H1 (cell line): Measurements from ENCODE around the gene FMNL2.

ENCODE experiments used
- ASH2L ChIP-seq: fragments of 200-600, 300-600 bp; sonication (generic); IDR thresholded peaks from one replicate; pipeline ENCODE4 v1.7.1; 2017; ENCODE audit warnings: low read length
- ATF2 ChIP-seq: IDR thresholded peaks from 2 replicates; pipeline ENCODE4 v1.6.1; 2012; ENCODE audit warnings: low read length, inconsistent platforms
- BRCA1 ChIP-seq: IDR thresholded peaks from 2 replicates; pipeline ENCODE4 v1.6.1; 2012; ENCODE audit warnings: low read depth, low read length, improper control_type of control experiment
- CEBPB ChIP-seq: IDR thresholded peaks from 2 replicates; pipeline ENCODE4 v1.6.1; 2012; ENCODE audit warnings: low read depth, low read length
- CHD1 ChIP-seq: IDR thresholded peaks from 2 replicates; pipeline ENCODE4 v1.6.1; 2012; ENCODE audit warnings: low read depth, low read length, improper control_type of control experiment
- CHD2 ChIP-seq: IDR thresholded peaks from 2 replicates; pipeline ENCODE4 v1.6.1; 2012; ENCODE audit warnings: low read length, improper control_type of control experiment
- CTBP2 ChIP-seq: IDR thresholded peaks from 2 replicates; pipeline ENCODE4 v1.7.0; 2011; ENCODE audit warnings: borderline replicate concordance, mild to moderate bottlenecking, moderate library complexity, mixed read lengths, low read length; ENCODE audit not compliant: insufficient read depth, insufficient read length
- CTCF ChIP-seq, 3 experiments: IDR thresholded peaks; 1 replicate in 2 of 3; 2 replicates in 1 of 3; pipeline versions ENCODE4 v1.5.1 to v1.6.1; 2011; ENCODE audit warnings: low read length in 3 of 3, mild to moderate bottlenecking in 3 of 3, inconsistent platforms in 2 of 3, low read depth in 1 of 3, moderate library complexity in 1 of 3; ENCODE audit not compliant: insufficient read depth in 1 of 3; ENCODE audit errors: control extremely low read depth in 1 of 3
- FOSL1 ChIP-seq: IDR thresholded peaks from 2 replicates; pipeline ENCODE4 v1.6.1; 2011; ENCODE audit warnings: mild to moderate bottlenecking, low read depth, low read length, moderate library complexity; ENCODE audit not compliant: insufficient read depth
- GABPA ChIP-seq: IDR thresholded peaks from 2 replicates; pipeline ENCODE4 v1.6.1; 2011; ENCODE audit warnings: mild to moderate bottlenecking, low read length, moderate library complexity, borderline replicate concordance; ENCODE audit not compliant: insufficient read depth
- MAFK ChIP-seq: IDR thresholded peaks from 2 replicates; pipeline ENCODE4 v1.6.1; 2012; ENCODE audit warnings: low read depth, mild to moderate bottlenecking, improper control_type of control experiment, low read length
- POLR2A ChIP-seq, 2 experiments: IDR thresholded peaks; 1 replicate in 1 of 2; 2 replicates in 1 of 2; pipeline ENCODE4 v1.6.1; 2011; ENCODE audit warnings: low read depth in 2 of 2, low read length in 2 of 2, mild to moderate bottlenecking in 2 of 2; ENCODE audit errors: control extremely low read depth in 1 of 2
- POLR2AphosphoS5 ChIP-seq: IDR thresholded peaks from 2 replicates; pipeline ENCODE4 v1.6.1; 2011; ENCODE audit warnings: low read depth, low read length
- RAD21 ChIP-seq, 2 experiments: IDR thresholded peaks in 1 of 2; conservative IDR thresholded peaks in 1 of 2; 2 replicates each; pipeline ENCODE4 v1.6.1; 2011; ENCODE audit warnings: low read depth in 2 of 2, low read length in 2 of 2, improper control_type of control experiment in 1 of 2, inconsistent platforms in 1 of 2, mild to moderate bottlenecking in 1 of 2, moderate library complexity in 1 of 2

- no peak for TF ChIP-seq POLR2A (IDR thresholded peaks at IDR 0.05; ENCODE audit: control extremely low read depth in 1 of 2, low read depth in 2 of 2, low read length in 2 of 2)
- TF ChIP-seq RAD21 (IDR thresholded peaks at IDR 0.05 in 1 of 2, conservative IDR thresholded peaks at IDR 0.05 in 1 of 2; ENCODE audit: low read depth in 2 of 2, low read length in 2 of 2): no peak
- no peak for TF ChIP-seq FOSL1
- no peak for TF ChIP-seq ATF2
- TF ChIP-seq CTCF (IDR thresholded peaks at IDR 0.05; ENCODE audit: control extremely low read depth in 1 of 3, insufficient read depth in 1 of 3, low read depth in 1 of 3, low read length in 3 of 3): no peak
- no peak for TF ChIP-seq CHD2
- no peak for TF ChIP-seq POLR2AphosphoS5
- TF ChIP-seq ASH2L: no peak
- TF ChIP-seq CHD1: no peak
- TF ChIP-seq GABPA: no peak
- no peak for TF ChIP-seq CEBPB
- TF ChIP-seq CTBP2: no peak
- TF ChIP-seq BRCA1: no peak
- TF ChIP-seq MAFK: no peak
These were observed 70.5 kb downstream of the FMNL2 start for GRCh38 chr2:152405206-152406118.
